Activated CD4-positive, alpha-beta T cell treated with anti-CD3 and anti-CD28 coated beads, Interleukin-10, Interleukin-2, amounts not matched to agents 100 ng/mL and 50 ng/mL, durations not matched to agents 16 hours and 8 hours (primary cell): Measurements from ENCODE around the gene CREB5.
"Not testable (repeated sequence)": the region's sequence is repeated elsewhere in the genome, so short reads cannot be mapped to it uniquely, and the experiment has no call there.

Source experiments
- DNase-seq: peaks from one replicate; pipeline ENCODE4 v3.0.0-alpha.2; 2020

Gene CREB5

GRCh38 chr7:28793381-28794085, 381.2 kb downstream of the CREB5 start:
- DNase-seq, result no peak

GRCh38 chr7:28798274-28798673, 386.0 kb downstream of the CREB5 start:
- DNase-seq, result no peak

DNA sequence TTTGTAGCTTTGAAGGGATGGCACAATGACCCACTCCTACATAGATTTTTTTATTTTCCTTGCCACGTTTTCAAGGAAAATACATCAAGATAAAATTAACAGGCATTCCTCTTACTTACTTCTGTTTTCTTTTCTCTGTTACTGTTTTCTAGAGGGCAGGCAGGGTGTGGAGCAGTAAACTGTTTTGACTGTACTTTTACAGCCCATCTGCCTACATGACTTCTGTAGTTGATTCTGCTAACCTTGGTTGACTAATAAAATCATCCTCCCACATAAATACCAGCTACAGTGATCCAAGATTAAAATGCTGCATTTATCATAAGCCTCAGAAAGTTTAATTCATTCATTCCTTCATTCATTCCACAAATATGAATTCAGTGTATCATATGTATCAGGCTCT, 387.3 kb downstream of the CREB5 start:
- no peak for DNase-seq

GRCh38 chr7:28800150-28800549, 387.8 kb downstream of the CREB5 start:
- DNase-seq, result no peak

- DNase-seq, result no peak
Measured at GRCh38 chr7:28802450-28802849, 390.1 kb downstream of the CREB5 start.

DNA sequence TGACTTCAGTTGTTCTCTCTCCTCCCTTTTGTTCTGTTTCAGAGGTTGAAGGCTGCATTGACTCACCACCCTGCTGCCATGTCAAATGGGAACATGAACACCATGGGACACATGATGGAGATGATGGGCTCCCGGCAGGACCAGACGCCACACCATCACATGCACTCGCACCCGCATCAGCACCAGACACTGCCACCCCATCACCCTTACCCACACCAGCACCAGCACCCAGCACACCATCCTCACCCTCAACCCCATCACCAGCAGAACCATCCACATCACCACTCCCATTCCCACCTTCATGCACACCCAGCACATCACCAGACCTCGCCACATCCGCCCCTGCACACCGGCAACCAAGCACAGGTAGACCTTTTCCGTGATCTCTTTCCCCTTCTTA, 391.8 kb downstream of the CREB5 start:
- DNase-seq, result no peak

GRCh38 chr7:28804990-28805389, 392.7 kb downstream of the CREB5 start:
- no peak for DNase-seq

GRCh38 chr7:28806841-28807240, 394.5 kb downstream of the CREB5 start:
- no peak for DNase-seq

GRCh38 chr7:28807396-28807994, 395.2 kb downstream of the CREB5 start:
- no peak for DNase-seq

- DNase-seq, result no peak
Measured at GRCh38 chr7:28808796-28809533, 396.6 kb downstream of the CREB5 start.

DNA sequence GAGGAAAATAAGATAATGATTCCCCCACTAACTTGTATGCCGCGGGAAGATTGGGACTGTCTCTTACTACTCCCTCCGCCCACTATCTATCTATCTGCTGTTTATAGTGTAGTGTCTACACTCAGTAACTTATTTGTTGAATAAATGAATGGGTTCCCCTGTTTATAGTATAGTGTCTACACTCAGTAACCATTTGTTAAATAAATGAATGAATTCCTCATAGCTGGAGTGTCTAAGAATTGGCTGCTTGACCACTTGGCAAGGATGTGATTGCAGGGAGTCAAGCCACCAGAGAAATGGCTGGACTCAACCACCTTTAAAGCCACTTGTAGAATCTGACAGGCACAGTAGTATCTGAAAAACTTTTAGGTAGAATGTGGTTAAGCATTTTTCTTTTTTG, 398.7 kb downstream of the CREB5 start:
- no peak for DNase-seq

DNA sequence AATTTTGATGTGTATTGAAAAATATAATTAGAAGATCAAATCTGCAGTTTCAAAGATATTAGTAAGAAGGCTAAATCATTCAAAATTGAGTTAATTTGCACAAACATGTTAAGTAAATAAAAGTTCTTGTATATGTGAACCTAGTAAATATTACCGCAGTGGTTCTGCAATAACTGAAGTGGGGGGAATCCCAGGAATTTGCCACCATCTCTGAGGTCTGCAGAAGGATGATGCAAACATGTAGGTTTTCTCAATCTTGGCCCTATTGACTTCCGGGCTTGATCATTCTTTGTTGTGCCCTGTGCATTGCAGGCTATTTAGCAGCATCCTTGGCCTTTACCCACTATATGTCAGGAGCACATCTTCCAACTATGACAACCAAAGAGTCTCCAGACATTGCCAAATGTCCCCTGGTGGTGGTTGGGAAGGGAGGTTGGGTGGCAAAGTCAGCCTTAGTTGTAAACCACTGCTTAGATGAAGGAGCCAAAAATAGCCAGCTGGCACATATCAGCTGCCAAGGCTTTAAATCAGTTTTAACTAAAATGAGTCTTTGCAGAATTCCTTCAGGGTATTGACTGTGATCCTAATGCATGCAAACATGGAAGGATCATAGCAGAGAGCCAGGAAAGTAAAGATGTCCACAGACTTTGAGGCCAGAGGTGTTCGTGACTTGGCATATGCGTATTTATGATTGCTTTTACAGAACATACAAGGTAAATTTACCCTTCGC, 399.5 kb downstream of the CREB5 start:
- DNase-seq, result no peak

- DNase-seq, result no peak
Measured at GRCh38 chr7:28812616-28813015, 400.3 kb downstream of the CREB5 start.

DNA sequence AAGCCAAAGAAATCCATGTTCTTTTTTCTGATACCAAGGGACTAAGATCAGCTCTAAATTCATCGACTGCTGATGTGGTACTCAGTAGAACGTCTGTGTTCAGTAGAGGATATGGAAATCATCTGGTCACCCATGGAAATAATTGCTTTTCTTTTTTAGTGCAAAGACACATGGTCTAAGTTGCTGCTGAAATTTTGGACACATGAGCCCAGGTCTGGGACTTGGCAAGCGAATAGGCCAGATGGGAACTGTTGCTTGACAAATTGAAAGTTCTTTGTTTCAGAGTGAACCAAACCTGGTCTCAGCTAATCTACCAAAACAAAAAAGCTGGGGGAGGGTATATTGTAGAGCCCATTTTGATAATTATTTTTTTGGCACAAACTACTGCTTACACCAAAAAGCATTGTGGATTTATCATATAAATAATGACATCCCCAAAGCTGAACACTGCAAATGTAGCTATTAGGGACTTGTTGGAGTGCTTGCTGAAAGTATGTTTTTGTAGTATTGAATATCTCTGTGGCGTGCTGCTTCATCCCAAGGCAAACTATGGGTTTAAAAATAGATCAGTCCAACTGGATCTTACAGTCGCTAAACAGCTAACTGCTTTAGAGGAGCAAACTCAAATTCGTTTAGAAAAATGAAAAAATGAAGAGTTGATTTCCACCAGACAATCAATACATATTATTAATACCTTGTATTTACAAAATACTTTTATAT, 401.1 kb downstream of the CREB5 start:
- DNase-seq, result no peak

GRCh38 chr7:28815369-28815927, 403.1 kb downstream of the CREB5 start:
- no peak for DNase-seq

GRCh38 chr7:28815928-28816373, 403.6 kb downstream of the CREB5 start:
- no peak for DNase-seq

DNA sequence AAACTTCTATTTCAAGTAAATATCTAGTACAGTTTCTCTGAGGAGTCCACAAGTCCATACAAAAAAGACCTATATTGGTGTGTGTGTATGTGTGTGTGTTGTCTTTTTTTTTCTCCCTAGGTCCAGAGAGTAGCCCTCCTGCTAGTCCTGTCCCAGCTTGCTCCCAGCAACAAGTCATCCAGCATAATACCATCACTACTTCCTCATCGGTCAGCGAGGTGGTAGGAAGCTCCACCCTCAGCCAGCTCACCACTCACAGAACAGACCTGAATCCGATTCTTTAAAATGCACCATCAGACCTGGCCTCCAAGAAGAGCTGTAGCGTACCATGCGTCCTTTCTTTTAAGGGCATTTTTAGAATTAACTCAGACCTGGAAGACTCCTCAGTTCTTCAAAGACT, 406.7 kb downstream of the CREB5 start:
- DNase-seq, result no peak

- DNase-seq, result no peak
Measured at GRCh38 chr7:28823582-28823981, 411.3 kb downstream of the CREB5 start.

DNA sequence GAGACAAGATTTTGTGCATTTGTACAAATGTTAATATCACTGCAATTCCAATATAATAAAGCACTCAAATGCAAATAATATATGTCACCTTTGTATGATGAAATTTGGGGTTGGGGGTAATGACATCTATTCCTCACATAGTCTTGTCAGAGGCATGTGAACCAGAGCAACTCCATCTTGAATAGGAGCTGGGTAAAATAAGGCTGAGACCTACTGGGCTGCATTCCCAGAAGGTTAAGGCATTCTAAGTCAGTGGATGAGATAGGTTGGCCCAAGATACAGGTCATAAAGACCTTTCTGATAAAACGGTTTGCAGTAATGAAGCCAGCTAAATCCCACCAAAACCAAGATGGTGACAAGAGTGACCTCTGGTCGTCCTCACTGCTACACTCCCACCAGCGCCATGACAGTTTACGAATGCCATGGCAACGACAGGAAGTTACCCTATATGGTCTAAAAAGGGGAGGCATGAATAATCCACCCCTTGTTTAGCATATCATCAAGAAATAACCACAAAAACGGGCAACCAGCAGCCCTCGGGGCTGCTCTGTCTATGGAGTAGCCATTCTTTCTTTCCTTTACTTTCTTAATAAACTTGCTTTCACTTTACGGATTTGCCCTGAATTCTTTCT, 413.6 kb downstream of the CREB5 start:
- DNase-seq, result not testable (repeated sequence)

DNA sequence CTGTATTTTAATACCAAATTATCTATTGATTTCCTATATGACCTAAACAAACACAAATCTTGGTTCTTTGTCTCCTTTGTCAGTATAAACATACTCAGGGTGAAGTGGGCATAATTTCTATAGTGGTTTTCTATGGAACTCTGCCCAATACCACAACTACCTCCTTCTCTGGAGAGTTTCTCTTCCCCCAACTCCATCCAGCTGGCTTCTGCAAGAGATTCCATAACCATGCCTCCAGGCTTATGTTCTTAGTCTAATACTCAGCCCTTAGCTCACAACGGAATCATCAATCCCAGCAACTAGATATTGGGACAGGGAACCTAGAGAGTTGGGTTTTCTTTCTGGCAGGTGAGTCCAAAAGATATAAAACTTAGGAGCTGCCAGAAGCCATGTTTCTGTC, 418.5 kb downstream of the CREB5 start:
- DNase-seq, result no peak

GRCh38 chr7:28832669-28833068, 420.4 kb downstream of the CREB5 start:
- no peak for DNase-seq

- no peak for DNase-seq
Measured at GRCh38 chr7:28835800-28836199, 423.5 kb downstream of the CREB5 start.
